Measurements from ENCODE around the gene THY1. TPM values are rescaled to one million over a fixed set of nuclear protein-coding genes. Genes with fewer than 3 reads are reported as not detected.

The THY1 gene
- total RNA-seq, 4 donors from 2014 or later = 14.1 to 43.4 (median 30.6) TPM

DNA sequence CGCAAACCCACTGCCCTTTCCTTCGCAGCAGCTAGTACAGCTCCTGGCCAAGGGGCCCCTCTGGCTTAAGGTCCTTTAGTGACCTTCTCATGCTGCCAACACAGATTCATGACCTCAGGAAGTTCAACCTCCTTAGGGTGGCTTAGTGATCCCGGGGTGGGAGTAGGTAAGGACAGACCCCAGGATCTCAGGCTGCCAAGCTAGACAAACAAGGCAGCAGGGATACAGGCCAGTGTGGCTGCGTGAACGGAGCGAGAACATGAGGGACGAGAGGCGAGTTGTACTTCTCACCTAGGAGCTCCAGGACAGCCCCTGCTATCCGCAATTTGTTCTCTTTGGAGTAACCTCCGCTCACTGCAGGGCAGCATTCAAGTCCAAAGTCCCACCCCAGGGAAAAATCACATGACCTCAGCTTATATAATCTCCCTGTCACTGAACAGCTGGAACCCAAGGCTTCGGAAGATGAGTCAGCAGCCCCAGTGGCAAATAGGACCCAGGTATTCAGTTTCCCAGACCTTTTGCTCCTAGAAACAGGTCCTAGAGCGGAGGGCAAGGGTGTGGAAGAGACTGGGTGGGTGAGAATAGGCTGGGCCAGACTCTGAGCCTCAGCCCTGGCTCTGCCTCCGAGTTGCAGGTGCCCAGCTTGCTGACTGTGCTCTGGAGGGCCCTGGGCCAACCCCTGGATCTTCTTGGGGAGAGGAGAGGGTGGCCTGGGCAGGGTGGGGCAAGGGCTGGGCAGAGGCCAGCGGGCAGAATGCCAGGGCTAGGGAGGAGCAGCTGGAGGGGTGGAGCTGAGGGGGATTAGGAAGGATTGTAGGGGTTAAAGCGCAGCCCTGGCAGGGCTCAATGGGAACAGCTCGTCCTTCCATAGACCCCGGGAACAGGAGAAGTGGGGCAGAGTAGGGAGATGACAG is 54.6 kb downstream of the THY1 start:
- Histone ChIP-seq H3K27ac (peak overlapping the region in 2 of 3 donors; percentile 68 to 70), H3K4me3 (replicated peaks in 1 of 3) (no peak overlapping the region), H3K9me3 (no peaks in the 10 kb centered on the region), H3K36me3 (no peaks in the 10 kb centered on the region), H3K27me3 (no peaks in the 10 kb centered on the region), H3K4me1 (peaks cover 43 to 61% of the 10 kb centered on the region in 2 donors)
- intact Hi-C loops (cut with DNase I) = no loop called here
- TF ChIP-seq, protein P1, sequence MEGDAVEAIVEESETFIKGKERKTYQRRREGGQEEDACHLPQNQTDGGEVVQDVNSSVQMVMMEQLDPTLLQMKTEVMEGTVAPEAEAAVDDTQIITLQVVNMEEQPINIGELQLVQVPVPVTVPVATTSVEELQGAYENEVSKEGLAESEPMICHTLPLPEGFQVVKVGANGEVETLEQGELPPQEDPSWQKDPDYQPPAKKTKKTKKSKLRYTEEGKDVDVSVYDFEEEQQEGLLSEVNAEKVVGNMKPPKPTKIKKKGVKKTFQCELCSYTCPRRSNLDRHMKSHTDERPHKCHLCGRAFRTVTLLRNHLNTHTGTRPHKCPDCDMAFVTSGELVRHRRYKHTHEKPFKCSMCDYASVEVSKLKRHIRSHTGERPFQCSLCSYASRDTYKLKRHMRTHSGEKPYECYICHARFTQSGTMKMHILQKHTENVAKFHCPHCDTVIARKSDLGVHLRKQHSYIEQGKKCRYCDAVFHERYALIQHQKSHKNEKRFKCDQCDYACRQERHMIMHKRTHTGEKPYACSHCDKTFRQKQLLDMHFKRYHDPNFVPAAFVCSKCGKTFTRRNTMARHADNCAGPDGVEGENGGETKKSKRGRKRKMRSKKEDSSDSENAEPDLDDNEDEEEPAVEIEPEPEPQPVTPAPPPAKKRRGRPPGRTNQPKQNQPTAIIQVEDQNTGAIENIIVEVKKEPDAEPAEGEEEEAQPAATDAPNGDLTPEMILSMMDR (IDR thresholded peaks at IDR 0.05) = no peak
- no peak for TF ChIP-seq POLR2A (IDR thresholded peaks at IDR 0.05)
- DNase-seq = peak; percentile 42 to 59
- WGBS, 2 donors = 61 to 66% methylated on average over 16 to 17 of the region's 17 CpGs

DNA sequence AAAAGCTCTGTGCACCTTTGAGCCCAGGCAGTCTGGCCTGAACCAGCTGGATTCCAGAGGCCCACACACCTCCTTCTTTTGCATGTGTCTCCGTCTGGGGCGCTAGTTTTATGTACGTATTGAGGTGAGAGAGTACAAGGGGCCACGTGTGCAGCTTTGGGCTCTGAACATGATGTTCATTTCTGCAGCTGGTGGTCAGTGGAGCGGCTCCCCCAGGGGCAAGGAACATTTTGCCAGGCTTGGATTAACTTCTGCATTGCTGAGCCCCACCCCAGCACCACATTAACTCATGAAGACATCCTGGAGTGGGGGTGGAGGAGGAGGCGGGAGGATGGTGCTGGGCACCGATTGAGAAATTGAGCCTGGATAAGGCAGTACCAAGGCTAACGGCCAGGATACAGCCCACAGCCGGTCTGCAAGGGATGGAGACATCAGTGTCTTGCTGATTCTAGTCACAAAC is 55.3 kb downstream of the THY1 start:
- TF ChIP-seq POLR2A (IDR thresholded peaks at IDR 0.05) = no peak
- TF ChIP-seq, protein P1 (IDR thresholded peaks at IDR 0.05) = no peak
- H3K27me3 ChIP-seq = no peaks in the 10 kb centered on the region
- WGBS, 2 donors = 84 to 92% methylated on average over 8 to 9 of the region's 9 CpGs
- H3K4me3 ChIP-seq (replicated peaks in 1 of 3) = no peak overlapping the region
- H3K9me3 ChIP-seq = no peaks in the 10 kb centered on the region
- H3K36me3 ChIP-seq = no peaks in the 10 kb centered on the region
- intact Hi-C loops (cut with DNase I) = no loop called here
- H3K27ac ChIP-seq = no peak overlapping the region
- H3K4me1 ChIP-seq = peaks cover 50 to 68% of the 10 kb centered on the region in 2 donors
- DNase-seq = no peak

Small RNA genes lying within 50 kb of the gene (small RNA-seq; reads per million reads assigned to genes)
- not detected for gene AP003396.4

Other genes starting within 250 kb of the THY1 start
- not detected for gene NHERF4, start 237.7 kb downstream of the THY1 start, total RNA-seq
- gene CBL, start 216.8 kb downstream of the THY1 start, total RNA-seq = 10 to 100 TPM in 3 of 4 donors, 1 to 10 TPM in 1; 9.4 to 14.5 (median 13.9) TPM
- 100 to 1,000 TPM in 1 of 4 donors, 10 to 100 TPM in 3; 17.6 to 243 (median 61.8) TPM for gene MCAM, start 106.0 kb downstream of the THY1 start, total RNA-seq
- 10 to 100 TPM; 10.1 to 18.9 (median 14.1) TPM for gene RNF26, start 88.6 kb downstream of the THY1 start, total RNA-seq
- gene C1QTNF5, start 82.3 kb downstream of the THY1 start, total RNA-seq = 10 to 100 TPM; 13.0 to 46.4 (median 27.8) TPM
- not detected for gene MFRP, start 76.5 kb downstream of the THY1 start, total RNA-seq
- 1 to 10 TPM; 2.0 to 5.3 (median 4.6) TPM for gene USP2, start 41.5 kb downstream of the THY1 start, total RNA-seq

Data from thyroid gland (tissue), 4 donors.